Activated naive CD4-positive, alpha-beta T cell (primary cell): ENCODE data around the gene RAB40A.

Source experiments
- DNase-seq, 4 experiments: peaks; one replicate each; lab custom pipeline; 2025; lab: John Stamatoyannopoulos, UW

RAB40A gene, protein sequence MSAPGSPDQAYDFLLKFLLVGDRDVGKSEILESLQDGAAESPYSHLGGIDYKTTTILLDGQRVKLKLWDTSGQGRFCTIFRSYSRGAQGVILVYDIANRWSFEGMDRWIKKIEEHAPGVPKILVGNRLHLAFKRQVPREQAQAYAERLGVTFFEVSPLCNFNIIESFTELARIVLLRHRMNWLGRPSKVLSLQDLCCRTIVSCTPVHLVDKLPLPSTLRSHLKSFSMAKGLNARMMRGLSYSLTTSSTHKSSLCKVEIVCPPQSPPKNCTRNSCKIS

DNA sequence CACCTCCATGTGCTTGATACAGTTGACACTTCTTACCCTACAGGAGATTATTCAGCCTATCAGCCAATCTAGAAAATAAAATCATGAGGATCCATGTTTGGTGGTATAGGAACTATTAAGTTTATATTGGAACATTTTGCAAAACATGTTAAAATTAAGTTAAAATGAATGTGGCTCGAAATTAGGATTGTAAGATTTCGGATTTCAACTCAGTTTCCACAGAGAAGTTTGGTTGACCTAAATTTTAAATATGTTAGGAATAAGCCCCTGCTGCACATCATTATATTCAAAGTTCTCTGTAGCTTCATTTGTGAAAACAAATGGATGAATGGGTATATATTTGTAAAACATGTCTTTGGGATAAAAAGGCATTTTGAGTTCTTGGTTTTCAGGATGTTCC is at the start of gene RAB40A:
TSS of gene RAB40A (minus strand) at position 101 of the 400 bp plus-strand sequence. CDS start 18,733 bp downstream, outside the sequence.
- DNase-seq: no peak

DNA sequence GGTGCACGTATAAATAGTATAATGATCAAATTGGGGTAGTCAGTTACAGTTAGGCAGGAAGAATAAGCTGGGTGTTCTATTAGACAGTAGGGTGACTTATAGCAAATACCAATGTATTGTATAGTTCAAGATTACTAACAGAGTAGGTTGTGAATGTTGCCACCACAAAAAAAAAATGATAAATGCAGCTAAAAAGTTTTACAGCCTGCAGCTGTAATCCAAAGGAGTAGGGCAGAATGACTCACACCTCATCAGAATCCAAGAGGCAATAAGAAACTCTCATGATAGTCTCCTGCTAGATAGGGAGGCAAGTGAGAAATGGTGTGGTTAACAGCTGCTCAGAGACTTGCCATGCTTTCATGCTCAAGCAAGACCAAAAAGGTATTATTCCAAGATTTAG is 46.5 kb upstream of the RAB40A start:
- DNase-seq: no peak

DNA sequence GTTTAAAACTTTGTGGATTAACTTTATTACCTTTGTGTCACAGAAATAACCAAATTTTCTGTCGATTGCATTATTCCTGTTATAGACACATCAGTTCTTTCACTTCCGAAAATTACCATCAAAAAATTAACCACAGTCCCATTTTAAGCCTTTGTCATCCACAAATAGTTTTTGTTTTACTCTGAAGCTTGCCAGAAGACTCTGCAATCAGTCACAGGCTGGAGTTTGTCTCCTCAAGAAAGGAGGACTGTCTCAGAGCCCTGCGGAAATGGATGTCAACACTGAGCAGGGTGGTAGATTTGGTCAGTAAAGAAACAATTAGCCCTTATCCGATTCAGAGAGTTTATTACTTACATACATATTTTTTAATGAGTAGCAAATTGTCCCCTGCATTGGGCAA is 45.9 kb upstream of the RAB40A start:
- no peak for DNase-seq

DNA sequence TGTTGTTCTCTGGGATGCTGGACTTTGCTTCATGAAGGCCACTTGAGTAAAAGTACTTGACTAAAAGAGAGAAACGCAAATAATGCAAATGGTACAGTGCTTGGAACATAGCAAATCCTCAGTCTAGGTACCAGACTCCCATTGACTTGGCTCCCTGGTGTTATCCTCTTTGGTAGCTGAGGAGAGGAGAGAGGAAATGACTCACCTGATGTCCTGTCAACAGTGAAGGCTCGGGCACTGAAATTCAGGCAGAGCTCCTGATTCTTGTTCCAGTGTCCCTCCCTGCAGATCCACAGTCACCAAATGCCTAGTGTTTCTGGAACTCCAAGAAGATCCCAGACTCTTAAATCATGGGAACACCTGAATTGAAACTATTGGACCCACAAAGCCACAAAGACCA is 43.5 kb upstream of the RAB40A start:
- DNase-seq: no peak

DNA sequence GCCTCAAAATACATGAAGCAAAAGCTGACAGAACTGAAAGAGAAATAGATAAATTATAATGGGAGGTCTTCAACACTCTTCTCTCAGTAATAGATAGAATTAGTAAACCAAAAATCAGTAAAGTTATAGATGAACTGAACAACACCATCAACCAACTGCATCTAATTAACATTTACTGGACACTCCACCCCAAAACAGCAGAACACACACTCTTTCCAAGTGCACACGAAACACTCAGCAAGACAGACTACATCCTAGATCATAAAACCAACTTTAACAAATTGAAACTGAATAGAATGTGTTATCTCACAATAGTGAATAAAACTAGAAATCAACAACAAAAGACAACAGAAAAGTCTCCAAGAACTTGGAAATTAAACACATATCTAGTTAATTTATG is 41.0 kb upstream of the RAB40A start:
- no peak for DNase-seq

DNA sequence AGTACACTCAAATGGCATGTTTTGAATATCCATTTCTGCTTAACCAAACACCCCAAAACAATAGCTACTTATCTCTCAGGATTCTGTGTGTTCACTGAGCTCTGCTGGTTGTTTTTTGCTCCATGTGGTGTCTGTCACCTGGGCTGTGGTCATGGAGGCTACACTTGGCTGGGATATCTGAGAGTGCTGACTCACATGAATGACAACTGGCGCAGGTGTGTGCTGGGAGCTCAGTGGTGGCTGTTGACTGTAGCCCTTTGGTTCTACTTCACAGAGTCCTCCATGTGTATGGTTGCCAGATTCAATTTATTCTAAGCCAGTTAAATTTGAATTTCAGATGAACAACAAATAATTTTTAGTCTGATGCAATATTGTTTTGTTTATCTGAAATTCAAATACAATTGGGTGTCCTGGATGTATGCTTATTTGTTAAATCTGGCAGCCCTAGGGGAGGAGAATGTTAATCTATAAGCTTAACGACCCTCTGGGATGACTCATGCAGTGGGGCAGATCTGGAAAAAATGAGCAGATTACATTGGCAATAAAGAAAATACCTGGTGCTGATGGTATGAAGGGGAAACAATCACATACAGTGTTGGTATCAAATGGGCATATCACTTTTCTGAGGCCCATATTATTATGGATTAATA is 37.8 kb upstream of the RAB40A start:
- DNase-seq: no peak

DNA sequence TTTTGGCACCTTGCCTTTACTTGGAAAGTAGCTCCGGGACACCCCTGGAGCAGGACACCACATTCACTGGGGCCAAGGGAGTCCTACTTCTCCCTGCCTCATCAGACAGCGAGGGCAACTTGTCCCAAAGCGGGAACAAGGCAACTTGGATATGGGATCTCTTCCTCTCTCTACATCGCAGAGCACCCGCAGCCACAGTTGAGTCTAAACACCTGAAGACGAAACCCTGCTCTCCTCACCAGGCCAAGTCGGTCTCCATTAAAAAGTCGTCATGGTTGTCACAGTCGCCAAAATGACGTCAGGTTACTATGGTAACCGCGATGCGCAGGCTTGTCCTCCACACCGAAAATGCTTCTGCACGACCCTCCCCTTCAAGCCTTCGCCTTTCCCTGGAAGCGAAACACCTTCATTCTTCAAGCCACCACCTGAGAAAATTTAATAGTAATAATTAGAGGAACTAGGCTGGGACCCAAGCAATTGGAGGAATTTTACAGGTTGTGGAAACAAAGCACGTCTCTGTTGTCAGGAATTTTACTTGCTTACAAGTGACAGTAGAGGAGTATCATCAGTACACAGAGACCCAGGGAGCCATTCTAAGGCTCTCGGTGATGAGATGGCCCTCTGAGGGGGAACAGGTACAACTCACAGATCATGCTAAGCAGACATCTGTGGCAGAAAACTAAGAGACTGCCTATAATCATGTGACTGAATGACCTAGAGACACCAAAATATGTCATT is 35.6 kb upstream of the RAB40A start:
- DNase-seq: peak; percentile 2 to 18 (median 4)

DNA sequence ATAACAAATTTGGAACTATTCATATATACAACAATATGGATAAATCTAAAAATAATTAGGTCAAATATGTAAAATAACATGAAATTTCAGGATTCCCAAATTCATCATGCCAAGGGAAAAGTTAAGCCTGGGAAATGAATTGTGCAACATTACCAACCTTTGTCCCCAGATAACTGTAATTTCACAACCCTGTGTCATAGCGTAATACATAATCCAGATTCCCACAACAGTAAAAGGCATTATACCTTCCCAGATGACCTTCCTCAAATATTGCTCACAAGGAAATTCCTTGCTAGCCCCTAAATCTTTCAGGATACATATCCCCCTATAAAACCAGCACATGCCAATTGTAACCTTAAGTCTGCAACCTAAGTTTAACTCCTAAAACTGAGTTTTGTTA is 32.9 kb upstream of the RAB40A start:
- no peak for DNase-seq

DNA sequence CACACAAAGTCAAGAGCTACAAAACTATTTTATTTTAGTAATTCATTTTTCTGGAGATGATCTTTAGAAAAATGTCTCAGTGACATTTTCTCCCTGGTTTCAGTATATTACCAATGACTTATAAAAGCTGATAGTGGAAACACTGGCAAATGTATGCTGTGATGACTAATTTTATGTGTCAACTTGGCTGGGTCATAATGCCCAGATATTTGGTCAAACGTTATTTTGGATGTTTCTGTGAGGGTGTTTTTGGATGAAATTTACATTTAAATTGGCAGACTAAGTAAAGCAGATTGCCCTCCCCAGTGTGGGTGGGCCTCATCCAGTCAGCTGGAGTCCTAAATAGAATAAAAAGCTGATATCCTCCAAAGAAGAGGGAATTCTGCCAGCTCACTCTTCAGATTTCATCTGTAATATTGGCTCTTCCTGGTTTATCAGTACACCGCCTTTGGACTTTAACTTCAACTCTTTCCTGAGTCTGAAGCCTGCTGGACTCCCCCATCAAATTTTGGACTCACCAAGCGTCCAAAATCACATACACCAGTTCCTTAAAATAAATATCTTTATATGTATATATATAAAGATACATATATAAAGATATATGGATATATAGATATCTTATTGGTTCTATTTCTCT is 31.2 kb upstream of the RAB40A start:
- no peak for DNase-seq

DNA sequence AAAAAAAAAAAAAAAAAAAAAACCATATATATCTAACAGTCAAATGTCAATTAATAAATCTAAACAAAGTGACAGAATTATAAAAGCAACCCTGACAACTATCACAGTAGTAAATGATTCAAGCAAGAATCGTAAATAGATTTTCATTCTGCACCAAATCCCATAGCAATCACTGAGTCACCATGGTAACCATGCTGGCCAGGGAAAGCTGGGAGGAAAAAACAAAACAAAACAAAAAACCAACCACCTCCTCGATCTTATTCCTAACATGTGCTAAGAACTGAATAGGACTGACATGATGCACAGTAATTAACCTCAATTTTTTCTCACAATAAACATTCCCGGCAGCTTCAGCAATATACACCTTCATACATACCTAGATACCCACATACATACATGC is 30.6 kb upstream of the RAB40A start:
- no peak for DNase-seq

DNA sequence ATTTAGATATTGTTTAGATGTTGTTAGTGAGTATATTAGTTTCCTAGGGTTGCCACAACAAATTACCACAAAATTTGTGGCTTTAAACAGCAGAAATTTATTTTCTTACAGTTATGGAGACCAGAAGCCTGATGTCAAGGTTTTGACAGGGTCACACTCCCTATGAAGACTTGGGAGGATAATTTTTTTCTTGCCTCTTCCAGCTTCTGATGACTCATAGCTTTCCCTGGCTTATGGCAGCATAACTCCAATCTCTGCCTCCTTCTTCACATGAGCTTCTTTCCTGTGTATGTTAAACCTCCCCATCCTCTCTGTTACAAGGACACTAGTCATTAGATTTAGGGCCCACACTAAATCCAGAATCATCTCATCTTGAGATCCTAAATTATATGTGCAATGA is 20.9 kb upstream of the RAB40A start:
- DNase-seq: no peak

DNA sequence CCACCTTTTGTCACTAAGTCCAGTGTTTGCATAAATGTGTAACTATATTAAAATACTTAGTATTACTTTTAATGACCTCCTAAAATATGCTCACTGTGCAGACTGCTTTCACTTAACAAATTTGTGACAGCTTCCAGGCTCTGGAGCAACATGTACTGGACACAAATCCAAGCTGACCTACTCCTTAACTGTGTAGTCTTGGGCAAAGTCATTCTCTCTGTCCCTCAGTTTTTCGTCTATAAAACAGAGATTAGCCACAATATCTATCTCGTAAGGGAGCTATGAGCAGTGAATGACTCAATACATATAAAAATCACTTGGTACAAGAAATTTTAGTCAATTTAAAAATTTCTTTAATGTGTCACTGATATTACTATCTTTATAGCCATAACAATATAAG is 20.4 kb upstream of the RAB40A start:
- no peak for DNase-seq

DNA sequence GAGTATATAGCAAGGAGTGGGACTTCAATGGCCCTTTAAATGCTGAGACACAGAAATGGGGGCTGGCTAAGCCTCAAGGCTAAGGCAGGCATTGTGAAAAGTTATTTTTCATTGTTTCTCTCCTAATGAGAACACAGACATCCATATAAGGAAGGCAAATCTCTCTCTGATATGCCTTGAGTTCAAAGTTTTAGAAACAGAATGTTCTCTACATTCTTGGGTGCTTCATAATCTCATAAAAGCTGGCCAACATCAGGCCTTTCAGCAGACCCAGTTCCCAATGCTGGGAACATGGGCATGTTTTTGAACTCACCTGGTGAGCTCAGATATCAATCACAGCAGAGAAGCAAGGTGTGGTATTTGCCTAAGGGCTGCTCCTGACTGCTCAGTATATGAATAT is 19.4 kb upstream of the RAB40A start:
- DNase-seq: no peak

DNA sequence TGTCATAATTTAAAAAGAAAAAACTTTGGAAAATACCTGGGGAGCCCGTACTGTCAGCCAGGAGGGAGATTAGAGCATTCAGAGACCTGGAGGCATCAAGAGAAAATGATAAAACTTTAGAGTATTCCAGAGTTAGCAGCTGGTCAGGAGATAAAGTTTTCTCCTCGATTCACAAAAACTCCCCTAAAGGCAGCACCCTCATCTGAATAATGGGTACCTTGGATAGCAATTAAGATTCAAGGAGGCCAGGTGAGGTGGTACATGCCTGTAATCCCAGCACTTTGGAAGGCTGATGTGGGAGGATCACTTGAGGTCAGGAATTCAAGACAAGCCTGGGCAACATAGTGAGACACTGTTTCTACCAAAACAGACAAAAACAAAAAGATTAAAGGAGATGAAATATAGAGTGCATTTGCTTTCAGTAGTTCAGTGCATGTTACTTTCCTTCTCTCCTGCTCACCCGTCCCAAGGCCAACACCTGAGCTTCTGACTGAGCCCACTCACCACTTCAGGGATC is 18.6 kb upstream of the RAB40A start:
- DNase-seq: no peak

DNA sequence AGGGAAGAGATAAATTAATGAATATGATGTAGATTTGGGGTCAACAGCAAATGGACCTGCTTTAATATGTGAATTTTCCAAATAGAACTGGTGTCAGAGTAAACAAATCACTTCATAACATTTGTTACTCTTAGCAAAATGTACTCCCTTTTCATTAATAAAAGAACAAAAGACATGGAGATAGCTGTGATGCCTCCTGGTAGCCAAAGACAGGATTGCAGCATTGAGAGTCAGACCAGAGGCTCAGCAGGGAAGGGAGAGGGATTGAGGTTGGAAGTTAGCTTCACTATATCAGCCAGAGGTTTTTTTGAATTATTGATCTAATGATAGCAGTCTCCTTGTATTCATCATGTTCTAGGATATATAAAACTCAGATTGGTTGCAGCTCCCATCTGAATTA is 17.4 kb upstream of the RAB40A start:
- DNase-seq: no peak

DNA sequence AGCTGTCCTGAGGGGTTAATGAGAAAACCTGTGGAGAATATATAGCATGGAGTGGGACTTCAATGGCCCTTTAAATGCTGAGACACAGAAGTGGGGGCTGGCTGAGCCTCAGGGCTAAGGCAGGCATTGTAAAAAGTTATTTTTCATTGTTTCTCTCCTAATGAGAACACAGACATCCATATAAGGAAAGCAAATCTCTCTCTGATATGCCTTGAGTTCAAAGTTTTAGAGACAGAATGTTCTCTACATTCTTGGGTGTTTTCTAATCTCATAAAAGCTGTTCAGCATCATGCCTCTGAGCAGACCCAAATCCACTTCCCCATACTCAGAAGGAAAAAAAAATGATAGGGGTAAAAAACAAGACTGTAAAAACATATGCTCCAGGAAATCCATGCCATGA is 16.8 kb upstream of the RAB40A start:
- no peak for DNase-seq

DNA sequence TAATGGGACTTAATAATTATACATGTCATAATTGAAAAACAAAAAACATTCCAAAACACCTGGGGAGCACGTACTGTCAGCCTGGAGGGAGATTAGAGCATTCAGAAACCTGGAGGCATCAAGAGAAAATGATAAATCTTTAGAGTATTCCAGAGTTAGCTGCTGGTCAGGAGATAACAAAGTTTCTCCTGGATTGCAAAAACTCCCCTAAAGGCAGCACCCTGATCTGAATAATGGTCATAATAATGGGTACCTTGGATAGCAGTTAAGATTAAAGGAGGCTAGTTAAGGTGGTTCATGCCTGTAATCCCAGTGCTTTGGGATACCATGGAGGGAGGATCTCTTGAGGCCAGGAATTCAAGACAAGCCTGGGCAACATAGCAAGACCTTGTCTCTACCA is 15.9 kb upstream of the RAB40A start:
- no peak for DNase-seq

DNA sequence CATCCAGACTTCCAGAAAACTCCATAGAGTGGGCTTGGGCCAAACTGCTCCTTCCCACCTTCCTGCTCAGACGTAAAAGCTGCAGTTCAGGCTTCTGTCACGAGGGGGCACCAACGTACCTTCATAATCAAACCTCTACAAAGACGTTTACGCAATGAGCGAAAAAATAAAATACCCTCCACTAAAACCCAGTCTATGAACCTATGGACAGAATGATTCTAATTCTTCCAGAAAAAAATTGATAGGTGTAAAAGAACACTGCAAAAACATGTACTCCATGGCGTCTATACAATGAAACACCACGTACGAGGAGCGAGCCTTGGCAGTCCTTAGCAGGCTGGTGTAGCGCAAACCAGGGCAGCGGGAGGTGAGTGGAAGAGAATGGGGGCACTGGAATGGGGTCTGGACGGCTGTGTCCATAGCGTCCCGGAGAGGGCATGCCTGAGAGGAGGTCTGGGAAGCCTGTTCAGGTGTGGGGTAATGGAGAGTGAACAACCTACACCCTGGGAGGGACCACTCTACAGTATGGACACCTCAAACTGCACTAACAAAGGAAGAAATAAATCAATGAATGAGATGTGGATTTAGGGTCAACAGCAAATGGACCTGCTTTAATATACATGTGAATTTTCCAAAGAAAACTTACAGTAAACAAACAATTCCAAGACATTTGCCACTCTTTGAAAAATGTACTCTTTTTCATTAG is 14.4 kb upstream of the RAB40A start:
- peak; percentile 21 to 65 (median 56) for DNase-seq

DNA sequence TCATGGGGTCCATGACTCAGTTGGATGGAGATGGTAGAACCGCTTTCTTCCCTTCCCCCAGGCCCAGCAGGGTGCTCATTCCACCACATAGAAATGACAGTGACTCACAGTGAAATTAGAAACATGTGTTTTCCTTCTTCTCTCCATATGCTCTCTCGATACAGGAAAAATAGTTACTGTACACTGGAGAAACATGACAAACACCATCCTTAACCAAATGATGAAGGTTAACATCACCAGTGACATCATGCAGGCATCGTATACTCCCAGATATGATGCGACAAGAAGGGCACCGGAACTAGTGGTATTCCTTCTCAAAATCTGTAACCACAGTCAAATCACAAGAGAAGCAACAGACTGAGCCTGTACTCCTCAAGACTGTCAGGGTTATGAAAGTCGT is 11.7 kb upstream of the RAB40A start:
- no peak for DNase-seq

DNA sequence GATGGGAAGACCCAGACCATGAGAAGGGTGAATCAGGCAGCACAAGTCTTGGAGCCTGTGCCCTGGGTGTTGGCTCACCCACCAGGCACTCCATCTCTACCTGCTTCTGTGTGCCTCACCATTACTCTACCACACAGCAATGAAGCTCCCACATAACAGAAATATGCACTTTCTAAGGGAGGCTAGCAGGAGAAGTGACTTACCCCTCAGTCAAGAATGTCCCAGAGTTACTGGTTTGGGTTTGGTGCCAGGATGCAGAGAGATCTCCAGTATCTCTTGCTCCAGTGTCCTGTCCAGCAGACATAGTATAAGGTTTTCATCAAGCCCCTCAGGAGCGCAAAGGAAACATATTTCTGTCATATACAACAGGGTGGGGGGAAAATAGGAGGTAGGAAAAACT is 11.3 kb upstream of the RAB40A start:
- DNase-seq: no peak

DNA sequence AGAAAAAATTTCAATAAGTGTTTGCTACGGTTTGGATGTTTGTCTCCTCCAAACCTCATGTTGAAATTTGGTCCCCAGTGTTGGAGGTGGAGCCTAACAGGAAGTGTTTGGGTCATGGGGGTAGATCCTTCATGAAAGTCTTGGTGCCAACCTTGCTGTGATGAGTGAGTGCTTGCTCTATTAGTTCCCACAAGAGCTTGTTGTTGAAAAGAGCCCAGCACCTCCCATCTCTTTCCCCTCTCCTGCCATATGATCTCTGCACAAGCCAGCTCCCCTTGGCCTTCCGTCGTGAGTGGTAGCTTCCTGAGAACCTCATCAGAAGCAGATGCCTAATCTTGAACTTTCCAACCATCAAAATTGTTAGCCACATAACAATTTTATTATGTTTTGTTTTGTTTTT is 10.3 kb upstream of the RAB40A start:
- no peak for DNase-seq

DNA sequence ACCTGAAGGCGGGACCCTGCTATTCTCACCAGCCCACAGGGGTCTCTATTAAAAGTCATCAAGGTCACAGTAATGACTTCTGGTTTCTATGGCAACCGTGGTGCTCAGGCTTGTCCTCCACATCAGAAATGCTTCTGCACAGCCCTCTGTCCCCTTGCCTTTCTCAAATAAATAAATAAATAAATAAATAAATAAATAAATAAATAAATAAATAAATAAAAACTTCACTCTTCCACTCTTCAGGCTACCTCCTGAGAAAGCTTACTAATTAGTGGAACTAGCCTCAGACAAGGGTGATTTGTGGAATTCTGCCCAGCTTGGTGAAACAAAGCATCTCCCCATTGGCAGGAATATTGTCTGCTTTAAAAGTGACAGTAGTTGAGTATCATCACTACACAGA is 5.5 kb upstream of the RAB40A start:
- DNase-seq: no peak
